Spleen (tissue), 7 donors: ENCODE data around the gene XIRP2.

Experiments
- CTCF ChIP-seq, 11 experiments: fragments of 200-600 bp in 7 of 11; fragments of 450-650 bp in 4 of 11; sonication (generic) in 4 of 11; IDR thresholded peaks in 8 of 11; conservative IDR thresholded peaks in 3 of 11; 1 replicate in 7 of 11; 2 replicates in 4 of 11; pipeline versions ENCODE4 v1.4.0 to v1.8.0; 2016 to 2021; ENCODE audit warnings: antibody characterized with exemption in 11 of 11, inconsistent platforms in 4 of 11, mild to moderate bottlenecking in 1 of 11
- POLR2A ChIP-seq, 3 donors: fragments of 450-650 bp; IDR thresholded peaks; one replicate each; pipeline ENCODE4 v1.5.1; 2017; ENCODE audit warnings: antibody characterized with exemption in 3 of 3, mild to moderate bottlenecking in 1 of 3
- POLR2AphosphoS5 ChIP-seq, 3 donors: sonication (generic); formaldehyde crosslinking; IDR thresholded peaks; one replicate each; pipeline ENCODE4 v1.5.1; 2017; ENCODE audit warnings: antibody characterized with exemption in 3 of 3
- donor health status: DM: no; HTN: no; CAD: no; lungs with moderate emphysema.
- donor health status: DM: no; HTN: no; CAD: no.
- donor health status: DM: no; HTN: no; CAD: no.

- no peak for TF ChIP-seq POLR2AphosphoS5 (IDR thresholded peaks at IDR 0.05)
- TF ChIP-seq CTCF (IDR thresholded peaks at IDR 0.05 in 8 of 11, conservative IDR thresholded peaks at IDR 0.05 in 3 of 11): no peak
- no peak for TF ChIP-seq POLR2A (IDR thresholded peaks at IDR 0.05)
Observed at GRCh38 chr2:166841152-166841551, 47.1 kb upstream of the XIRP2 start.
